T-helper 1 cell (primary cell): Measurements from ENCODE around the gene FGF18.

Experiments
- DNase-seq, 5 donors: peaks; one replicate each; pipeline ENCODE4 v3.0.0-alpha.2; 2012 to 2020

FGF18 gene

GRCh38 chr5:171442287-171443042 lies 23.0 kb downstream of the FGF18 start:
- DNase-seq, result no peak

GRCh38 chr5:171444582-171444981 lies 25.1 kb downstream of the FGF18 start:
- no peak for DNase-seq

GRCh38 chr5:171445644-171446516 lies 26.4 kb downstream of the FGF18 start:
- no peak for DNase-seq

- DNase-seq, result no peak
Measured at GRCh38 chr5:171447226-171447625, 27.8 kb downstream of the FGF18 start.

- no peak for DNase-seq
Measured at GRCh38 chr5:171449426-171449825, 30.0 kb downstream of the FGF18 start.

- no peak for DNase-seq
Measured at GRCh38 chr5:171450423-171451331, 31.2 kb downstream of the FGF18 start.

- DNase-seq, result no peak
Measured at GRCh38 chr5:171451421-171451820, 32.0 kb downstream of the FGF18 start.

- no peak for DNase-seq
Measured at GRCh38 chr5:171453056-171453725, 33.7 kb downstream of the FGF18 start.

GRCh38 chr5:171453988-171454387 lies 34.5 kb downstream of the FGF18 start:
- DNase-seq, result no peak

GRCh38 chr5:171454549-171454948 lies 35.1 kb downstream of the FGF18 start:
- DNase-seq, result no peak

- DNase-seq, result no peak
Measured at GRCh38 chr5:171455522-171455921, 36.1 kb downstream of the FGF18 start.

GRCh38 chr5:171457208-171457981 lies 37.9 kb downstream of the FGF18 start:
- DNase-seq, result no peak

- DNase-seq, result no peak
Measured at GRCh38 chr5:171459839-171460238, 40.4 kb downstream of the FGF18 start.

GRCh38 chr5:171462136-171462927 lies 42.9 kb downstream of the FGF18 start:
- no peak for DNase-seq

GRCh38 chr5:171462928-171463861 lies 43.7 kb downstream of the FGF18 start:
- no peak for DNase-seq

GRCh38 chr5:171463862-171464229 lies 44.4 kb downstream of the FGF18 start:
- DNase-seq, result no peak

- no peak for DNase-seq
Measured at GRCh38 chr5:171464829-171465228, 45.4 kb downstream of the FGF18 start.

- DNase-seq, result no peak
Measured at GRCh38 chr5:171467107-171467506, 47.7 kb downstream of the FGF18 start.

- no peak for DNase-seq
Measured at GRCh38 chr5:171469326-171469725, 49.9 kb downstream of the FGF18 start.

GRCh38 chr5:171470420-171470819 lies 51.0 kb downstream of the FGF18 start:
- no peak for DNase-seq
